HG03439 (cell line): ENCODE data around the gene BEND6.
A peak's percentile ranks its signal among the peaks of the same experiment; 100 is the strongest.
"Not testable (repeated sequence)": the region's sequence is repeated elsewhere in the genome, so short reads cannot be mapped to it uniquely, and the experiment has no call there.

Experiments
- ATAC-seq: cut with Tn5 transposase; IDR thresholded peaks from one replicate; pipeline ENCODE4 v1.9.1; 2021; ENCODE audit warnings: mild to moderate bottlenecking, moderate library complexity; ENCODE audit not compliant: unreplicated experiment

Gene BEND6

DNA sequence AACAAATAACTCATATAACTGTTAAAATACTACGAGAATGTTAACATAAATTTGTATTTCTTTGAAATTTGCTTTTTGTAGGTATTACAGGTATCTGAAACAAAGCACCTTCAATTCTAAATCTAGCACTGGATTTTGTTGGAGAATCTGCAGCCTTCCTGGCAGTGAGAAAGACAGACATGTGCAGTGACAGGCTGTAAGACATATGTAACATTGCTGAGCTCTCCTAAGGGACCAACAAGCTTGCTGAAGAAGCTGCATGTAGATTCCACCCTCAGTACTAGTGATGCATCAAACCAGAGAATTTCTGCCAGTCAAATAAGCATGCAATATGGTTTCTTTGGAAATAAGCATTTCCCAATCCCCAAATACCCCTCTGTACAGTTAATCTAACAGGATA is 71.1 kb downstream of the BEND6 start:
- no peak for ATAC-seq

GRCh38 chr6:57027301-57027700 is 72.4 kb downstream of the BEND6 start:
- ATAC-seq, result no peak

GRCh38 chr6:57029213-57029612 is 74.3 kb downstream of the BEND6 start:
- ATAC-seq, result no peak

GRCh38 chr6:57033228-57033627 is 78.3 kb downstream of the BEND6 start:
- no peak for ATAC-seq

GRCh38 chr6:57035549-57035948 is 80.6 kb downstream of the BEND6 start:
- no peak for ATAC-seq

- ATAC-seq, result no peak
Measured at GRCh38 chr6:57038906-57039305, 84.0 kb downstream of the BEND6 start.

DNA sequence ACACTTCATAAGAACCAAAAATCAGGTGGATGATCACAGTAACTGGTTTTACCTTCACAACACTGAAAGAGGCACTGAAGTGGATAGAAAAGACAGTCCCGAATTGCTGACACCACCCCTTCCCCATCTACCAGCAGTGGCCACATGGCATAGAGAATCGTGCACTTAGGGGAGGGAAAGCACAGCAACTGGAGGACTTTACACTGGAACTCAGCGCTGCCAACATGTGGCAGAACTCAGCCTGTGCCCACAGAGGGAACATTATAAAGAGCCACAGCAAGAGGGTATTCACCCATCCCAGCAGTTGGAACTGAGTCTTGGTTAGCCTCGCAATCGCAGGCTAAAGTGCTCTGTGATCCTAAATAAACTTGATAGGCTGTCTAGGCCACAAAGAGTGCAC is 85.1 kb downstream of the BEND6 start:
- no peak for ATAC-seq

DNA sequence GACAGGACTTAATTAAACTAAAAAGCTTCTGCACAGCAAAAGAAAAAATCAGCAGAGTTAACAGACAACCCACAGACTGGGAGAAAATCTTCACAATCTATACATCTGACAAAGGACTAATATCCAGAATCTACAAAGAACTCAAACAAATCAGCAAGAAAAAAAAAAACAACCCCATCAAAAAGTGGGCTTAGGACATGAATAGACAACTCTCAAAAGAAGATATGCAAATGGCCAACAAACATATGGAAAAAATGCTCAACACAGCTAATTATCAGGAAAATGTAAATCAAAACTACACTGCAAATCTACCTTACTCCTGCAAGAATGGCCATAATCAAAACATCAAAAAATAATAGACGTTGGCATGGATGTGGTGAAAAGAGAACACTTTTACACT is 89.2 kb downstream of the BEND6 start:
- not testable (repeated sequence) for ATAC-seq

- ATAC-seq, result no peak
Measured at GRCh38 chr6:57044568-57044967, 89.7 kb downstream of the BEND6 start.

- ATAC-seq, result peak; percentile 95
Measured at GRCh38 chr6:57046332-57047256, 91.7 kb downstream of the BEND6 start, which contains the start of gene KIAA1586. Gene KIAA1586 (plus strand): TSS chr6:57046693. CDS start chr6:57046756, 63 bp downstream.

DNA sequence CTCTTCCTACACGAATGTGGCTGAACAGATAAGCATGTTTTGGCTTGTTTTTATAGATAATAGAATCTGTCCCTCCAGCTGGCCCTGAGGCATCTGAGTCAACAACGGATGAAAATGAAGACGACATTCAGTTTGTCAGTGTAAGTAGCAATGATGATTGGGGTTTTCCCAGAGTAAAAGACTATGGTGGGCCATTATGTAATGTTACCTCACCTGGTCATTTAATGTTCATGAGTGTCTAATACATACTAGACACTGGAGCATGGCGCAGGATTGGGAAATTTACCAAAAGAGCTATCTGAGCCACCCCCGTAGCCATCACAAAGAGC is 92.3 kb downstream of the BEND6 start:
- ATAC-seq, result peak; percentile 32

DNA sequence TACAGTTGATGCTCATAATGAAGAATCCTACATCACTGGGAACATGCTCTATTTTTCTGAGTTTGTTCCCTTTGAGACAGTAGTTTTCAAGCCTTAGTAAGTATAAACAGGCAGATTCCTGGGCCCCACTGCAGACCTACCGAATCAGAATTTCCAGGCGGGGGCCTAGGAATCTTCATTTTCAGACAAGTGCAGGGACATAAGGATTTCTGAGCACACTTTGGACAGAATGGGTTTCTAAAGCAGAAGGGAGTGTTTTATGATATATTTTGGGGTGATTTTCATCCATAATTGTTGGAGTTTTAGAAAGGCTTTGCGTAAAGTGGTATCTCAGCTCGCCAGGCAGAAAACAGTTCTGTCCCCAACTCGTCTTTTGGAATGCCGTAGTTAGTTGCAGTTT is 93.0 kb downstream of the BEND6 start:
- not testable (repeated sequence) for ATAC-seq

GRCh38 chr6:57048577-57048976 is 93.7 kb downstream of the BEND6 start:
- ATAC-seq, result no peak

- ATAC-seq, result no peak
Measured at GRCh38 chr6:57063847-57064246, 108.9 kb downstream of the BEND6 start.

GRCh38 chr6:57064809-57065208 is 109.9 kb downstream of the BEND6 start:
- no peak for ATAC-seq

GRCh38 chr6:57068061-57068460 is 113.2 kb downstream of the BEND6 start:
- no peak for ATAC-seq

- ATAC-seq, result no peak
Measured at GRCh38 chr6:57069228-57069627, 114.3 kb downstream of the BEND6 start.

- no peak for ATAC-seq
Measured at GRCh38 chr6:57069920-57070331, 115.0 kb downstream of the BEND6 start.

DNA sequence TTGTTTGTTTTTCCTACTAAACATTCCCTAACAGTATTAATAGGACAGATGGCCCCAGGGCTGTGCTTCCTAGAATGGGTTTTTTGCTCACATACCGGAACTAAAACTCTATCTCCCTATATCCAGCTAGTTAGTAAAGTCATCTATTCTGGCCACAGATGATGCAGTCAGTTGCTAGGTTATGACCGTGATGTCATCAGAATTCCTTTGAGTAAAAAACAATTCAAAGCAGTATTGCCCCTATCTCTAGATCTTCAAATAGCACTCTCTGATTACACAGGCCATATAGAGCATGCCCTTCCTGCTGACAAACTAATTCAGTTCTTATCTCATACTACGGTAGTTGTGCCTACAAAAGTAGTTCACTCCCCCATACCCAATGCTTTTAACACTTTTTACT is 117.2 kb downstream of the BEND6 start:
- no peak for ATAC-seq

GRCh38 chr6:57074383-57074782 is 119.5 kb downstream of the BEND6 start:
- ATAC-seq, result no peak

DNA sequence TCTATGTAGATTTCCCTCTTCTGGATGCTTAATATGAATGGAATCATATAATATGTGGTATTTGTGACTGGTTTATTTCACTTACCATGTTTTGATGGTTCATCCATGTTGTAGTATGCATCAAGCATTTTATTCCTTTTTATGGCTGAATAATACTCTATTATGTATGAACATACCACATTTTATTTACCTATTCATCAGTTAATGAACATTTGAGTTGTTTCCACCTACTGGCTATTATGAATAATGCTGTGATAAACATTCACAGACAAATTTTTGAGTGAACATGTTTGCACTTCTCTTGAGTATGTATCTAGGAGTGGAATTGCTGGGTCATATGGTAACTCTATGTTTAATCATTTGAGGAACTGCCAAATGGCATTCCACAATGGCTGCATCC is 120.2 kb downstream of the BEND6 start:
- no peak for ATAC-seq
